Measurements from ENCODE around the gene CCDC88B.

- TF ChIP-seq, protein P1, sequence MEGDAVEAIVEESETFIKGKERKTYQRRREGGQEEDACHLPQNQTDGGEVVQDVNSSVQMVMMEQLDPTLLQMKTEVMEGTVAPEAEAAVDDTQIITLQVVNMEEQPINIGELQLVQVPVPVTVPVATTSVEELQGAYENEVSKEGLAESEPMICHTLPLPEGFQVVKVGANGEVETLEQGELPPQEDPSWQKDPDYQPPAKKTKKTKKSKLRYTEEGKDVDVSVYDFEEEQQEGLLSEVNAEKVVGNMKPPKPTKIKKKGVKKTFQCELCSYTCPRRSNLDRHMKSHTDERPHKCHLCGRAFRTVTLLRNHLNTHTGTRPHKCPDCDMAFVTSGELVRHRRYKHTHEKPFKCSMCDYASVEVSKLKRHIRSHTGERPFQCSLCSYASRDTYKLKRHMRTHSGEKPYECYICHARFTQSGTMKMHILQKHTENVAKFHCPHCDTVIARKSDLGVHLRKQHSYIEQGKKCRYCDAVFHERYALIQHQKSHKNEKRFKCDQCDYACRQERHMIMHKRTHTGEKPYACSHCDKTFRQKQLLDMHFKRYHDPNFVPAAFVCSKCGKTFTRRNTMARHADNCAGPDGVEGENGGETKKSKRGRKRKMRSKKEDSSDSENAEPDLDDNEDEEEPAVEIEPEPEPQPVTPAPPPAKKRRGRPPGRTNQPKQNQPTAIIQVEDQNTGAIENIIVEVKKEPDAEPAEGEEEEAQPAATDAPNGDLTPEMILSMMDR (IDR thresholded peaks at IDR 0.05), result no peak
- no peak for TF ChIP-seq ZFX (IDR thresholded peaks at IDR 0.05; ENCODE audit: borderline replicate concordance)
Observed at GRCh38 chr11:64361659-64362058, 21.7 kb downstream of the CCDC88B start.

Measured in 22Rv1 (cell line).